Breast epithelium (tissue), 4 donors: ENCODE results near the gene POU5F1. TPM values are rescaled to one million over a fixed set of nuclear protein-coding genes. Genes with fewer than 3 reads are reported as not detected.
"Not testable (repeated sequence)": the region's sequence is repeated elsewhere in the genome, so short reads cannot be mapped to it uniquely, and the experiment has no call there.

Experiments used
- DNase-seq, 2 donors: peaks; one replicate each; pipeline ENCODE4 v3.0.0-alpha.2; 2019; ENCODE audit warnings: low spot score in 2 of 2
- H3K27ac ChIP-seq, 2 donors: fragments of 200-600 bp; sonication (generic) in 1 of 2; one replicate each; pipeline ENCODE4 v1.5.1; 2016 to 2019; ENCODE audit warnings: mild to moderate bottlenecking in 1 of 2
- H3K27me3 ChIP-seq, 2 donors: fragments of 200-600 bp; sonication (generic) in 1 of 2; one replicate each; pipeline versions ENCODE4 v1.5.1 to v1.6.0; 2017 to 2019; ENCODE audit warnings: control low read depth in 1 of 2, mild to moderate bottlenecking in 1 of 2
- H3K36me3 ChIP-seq: fragments of 200-600 bp; one replicate; pipeline ENCODE4 v1.5.1; 2019
- H3K4me1 ChIP-seq, 2 donors: fragments of 200-600 bp; sonication (generic); one replicate each; pipeline ENCODE4 v1.5.1; 2016 to 2019; ENCODE audit warnings: control low read depth in 1 of 2
- H3K4me3 ChIP-seq, 3 donors: fragments of 200-600 bp; sonication (generic); 1 replicate in 2 of 3; 2 replicates in 1 of 3; pipeline ENCODE4 v1.5.1; 2016 to 2019; ENCODE audit warnings: mild to moderate bottlenecking in 3 of 3, moderate library complexity in 2 of 3
- H3K9me3 ChIP-seq, 2 donors: fragments of 200-600 bp; sonication (generic) in 1 of 2; one replicate each; pipeline ENCODE4 v1.5.1; 2016 to 2019; ENCODE audit warnings: control low read depth in 1 of 2
- POLR2A ChIP-seq: fragments of 450-650 bp; IDR thresholded peaks from one replicate; pipeline ENCODE4 v1.6.1; 2016; ENCODE audit warnings: antibody characterized with exemption, mild to moderate bottlenecking, moderate library complexity
- POLR2AphosphoS5 ChIP-seq, 3 donors: sonication (generic); formaldehyde crosslinking; IDR thresholded peaks; one replicate each; pipeline ENCODE4 v1.6.1; 2017; ENCODE audit warnings: antibody characterized with exemption in 3 of 3
- intact Hi-C: fragments of 100-400 bp; cut with DNase I; formaldehyde crosslinking; loops from one replicate; pipeline ENCODE4 v1.15.1; 2023; ENCODE audit warnings: low total_unique reads
- total RNA-seq, 3 donors: library from RNA; depleted of rRNA; stranded (reverse); fragments of >200 nt; gene quantifications; one replicate each; pipeline ENCODE4 v1.1.0, GENCODE V29; 2016
- TF ChIP-seq, protein P1 (sequence below), 3 donors: fragments of 450-650 bp; IDR thresholded peaks; one replicate each; pipeline ENCODE4 v1.5.1; 2016 to 2017; ENCODE audit warnings: antibody characterized with exemption in 3 of 3, mild to moderate bottlenecking in 3 of 3, moderate library complexity in 3 of 3

POU5F1 gene
- 1 to 10 TPM in 1 of 3 donors, under 1 TPM in 2; 0.64 to 4.5 (median 0.98) TPM for total RNA-seq

DNA sequence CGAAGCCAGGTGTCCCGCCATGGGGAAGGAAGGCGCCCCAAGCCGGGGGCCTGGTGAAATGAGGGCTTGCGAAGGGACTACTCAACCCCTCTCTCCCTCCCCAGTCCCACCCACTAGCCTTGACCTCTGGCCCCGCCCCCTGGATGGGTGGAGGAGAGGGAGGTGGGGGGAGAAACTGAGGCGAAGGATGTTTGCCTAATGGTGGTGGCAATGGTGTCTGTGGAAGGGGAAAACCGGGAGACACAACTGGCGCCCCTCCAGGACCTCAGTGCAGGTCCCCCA, at the start of gene POU5F1:
TSS of gene POU5F1 (minus strand) at position 83 of the 282 bp plus-strand sequence. CDS start at position 21, 62 bp downstream.
- Histone ChIP-seq H3K27ac (no peak within 1 kb of the TSS), H3K4me3 (no peak within 1 kb of the TSS)

DNA sequence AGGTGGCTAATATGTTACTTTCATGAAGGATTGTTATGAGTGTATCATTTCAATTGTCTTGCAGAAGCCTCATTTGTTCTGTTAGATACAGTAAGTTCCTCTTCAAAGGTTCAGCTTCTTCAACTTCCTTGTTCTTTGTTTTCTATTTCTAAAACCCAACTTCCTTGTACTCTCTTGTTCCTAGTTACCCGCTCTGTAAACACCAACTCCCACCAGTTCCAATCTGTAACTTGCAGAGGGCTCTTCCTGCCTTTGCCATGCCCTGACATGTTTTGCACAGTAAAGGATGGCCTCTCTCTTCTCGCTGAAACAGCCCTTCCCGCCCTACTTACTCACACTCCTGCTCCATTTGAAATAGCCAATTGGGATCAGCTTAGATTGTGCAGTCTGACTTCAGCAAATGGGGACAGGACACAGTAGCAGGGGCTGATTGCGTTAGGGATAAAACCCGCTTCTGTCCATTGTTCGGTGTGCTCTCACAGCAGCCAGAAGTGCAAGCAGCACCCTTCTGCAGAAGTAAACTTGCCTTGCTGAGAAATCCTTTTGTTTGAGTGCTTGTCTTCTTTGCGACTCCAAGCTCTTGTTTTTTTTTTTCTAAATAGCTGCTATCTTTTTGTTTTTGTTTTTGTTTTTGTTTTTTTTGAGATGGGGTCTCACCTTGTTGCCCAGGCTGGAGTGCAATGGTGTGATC, 45.9 kb upstream of the POU5F1 start:
- Histone ChIP-seq H3K27me3 (no peaks in the 10 kb centered on the region), H3K27ac (peak overlapping the region in 1 of 2 donors; percentile 12), H3K36me3 (no peaks in the 10 kb centered on the region), H3K4me1 (no peaks in the 10 kb centered on the region), H3K9me3 (peaks cover 7 to 13% of the 10 kb centered on the region in 2 donors), H3K4me3 (no peak overlapping the region)
- no peak for TF ChIP-seq POLR2AphosphoS5 (IDR thresholded peaks at IDR 0.05)
- TF ChIP-seq POLR2A: no peak
- TF ChIP-seq, protein P1, sequence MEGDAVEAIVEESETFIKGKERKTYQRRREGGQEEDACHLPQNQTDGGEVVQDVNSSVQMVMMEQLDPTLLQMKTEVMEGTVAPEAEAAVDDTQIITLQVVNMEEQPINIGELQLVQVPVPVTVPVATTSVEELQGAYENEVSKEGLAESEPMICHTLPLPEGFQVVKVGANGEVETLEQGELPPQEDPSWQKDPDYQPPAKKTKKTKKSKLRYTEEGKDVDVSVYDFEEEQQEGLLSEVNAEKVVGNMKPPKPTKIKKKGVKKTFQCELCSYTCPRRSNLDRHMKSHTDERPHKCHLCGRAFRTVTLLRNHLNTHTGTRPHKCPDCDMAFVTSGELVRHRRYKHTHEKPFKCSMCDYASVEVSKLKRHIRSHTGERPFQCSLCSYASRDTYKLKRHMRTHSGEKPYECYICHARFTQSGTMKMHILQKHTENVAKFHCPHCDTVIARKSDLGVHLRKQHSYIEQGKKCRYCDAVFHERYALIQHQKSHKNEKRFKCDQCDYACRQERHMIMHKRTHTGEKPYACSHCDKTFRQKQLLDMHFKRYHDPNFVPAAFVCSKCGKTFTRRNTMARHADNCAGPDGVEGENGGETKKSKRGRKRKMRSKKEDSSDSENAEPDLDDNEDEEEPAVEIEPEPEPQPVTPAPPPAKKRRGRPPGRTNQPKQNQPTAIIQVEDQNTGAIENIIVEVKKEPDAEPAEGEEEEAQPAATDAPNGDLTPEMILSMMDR (IDR thresholded peaks at IDR 0.05): no peak
- intact Hi-C loops: no loop called here
- DNase-seq: no peak

More for the DNA sequence above, at the start of gene POU5F1:
- Histone ChIP-seq H3K36me3 (no peaks in the 10 kb centered on the region), H3K4me1 (no peaks in the 10 kb centered on the region), H3K9me3 (no peaks in the 10 kb centered on the region), H3K27me3 (no peaks in the 10 kb centered on the region)
- intact Hi-C loops: no loop called here
- TF ChIP-seq POLR2AphosphoS5 (IDR thresholded peaks at IDR 0.05) (no peak), POLR2A (no peak)
- TF ChIP-seq, protein P1 (IDR thresholded peaks at IDR 0.05): no peak
- DNase-seq: no peak

DNA sequence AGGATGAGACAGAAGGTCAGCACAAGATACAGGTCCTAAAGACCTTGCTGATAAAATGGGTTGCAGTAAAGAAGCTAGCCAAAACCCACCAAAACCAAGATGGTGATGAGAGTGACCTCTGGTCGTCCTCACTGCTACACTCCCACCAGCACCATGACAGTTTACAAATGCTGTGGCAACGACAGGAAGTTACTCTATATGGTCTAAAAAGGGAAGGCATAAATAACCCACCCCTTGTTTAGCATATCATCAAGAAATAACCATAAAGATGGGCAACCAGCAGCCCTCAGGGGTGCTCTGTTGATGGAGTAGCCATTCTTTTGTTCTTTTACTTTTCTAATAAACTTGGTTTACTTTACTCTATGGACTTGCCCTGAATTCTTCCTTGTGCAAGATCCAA, 44.7 kb upstream of the POU5F1 start:
- H3K27me3 ChIP-seq, H3K4me3 ChIP-seq, H3K36me3 ChIP-seq, H3K27ac ChIP-seq, H3K4me1 ChIP-seq, intact Hi-C loops, DNase-seq: not testable (repeated sequence)
- peaks cover 7 to 13% of the 10 kb centered on the region in 2 donors for H3K9me3 ChIP-seq

DNA sequence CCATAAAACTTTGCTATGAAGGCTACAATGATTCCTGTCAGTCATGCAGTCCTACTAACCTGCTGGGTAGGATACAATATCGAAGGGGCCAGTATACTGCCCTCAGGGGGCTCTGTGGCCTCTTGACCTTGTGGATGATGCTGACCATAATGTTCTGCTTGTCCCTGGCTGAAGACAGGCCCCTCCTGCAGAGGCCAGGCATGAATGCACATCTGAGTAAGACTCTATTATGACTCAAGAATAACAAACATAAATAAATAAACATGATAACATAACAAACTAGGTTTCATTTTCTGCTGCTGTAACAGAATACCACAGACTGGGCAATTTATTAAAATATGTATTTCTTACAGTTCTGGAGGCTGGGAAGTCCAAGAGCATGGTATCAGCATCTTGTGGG, 44.0 kb upstream of the POU5F1 start:
- no peak for DNase-seq
- no peaks in the 10 kb centered on the region for H3K36me3 ChIP-seq
- TF ChIP-seq POLR2A: no peak
- no peak for TF ChIP-seq POLR2AphosphoS5 (IDR thresholded peaks at IDR 0.05)
- TF ChIP-seq, protein P1 (IDR thresholded peaks at IDR 0.05): no peak
- H3K27me3 ChIP-seq: no peaks in the 10 kb centered on the region
- H3K4me1 ChIP-seq: peaks cover 0 to under 1% of the 10 kb centered on the region in 2 donors
- peaks cover 7 to 13% of the 10 kb centered on the region in 2 donors for H3K9me3 ChIP-seq
- intact Hi-C loops: no loop called here
- no peak overlapping the region for H3K4me3 ChIP-seq
- H3K27ac ChIP-seq: no peak overlapping the region

DNA sequence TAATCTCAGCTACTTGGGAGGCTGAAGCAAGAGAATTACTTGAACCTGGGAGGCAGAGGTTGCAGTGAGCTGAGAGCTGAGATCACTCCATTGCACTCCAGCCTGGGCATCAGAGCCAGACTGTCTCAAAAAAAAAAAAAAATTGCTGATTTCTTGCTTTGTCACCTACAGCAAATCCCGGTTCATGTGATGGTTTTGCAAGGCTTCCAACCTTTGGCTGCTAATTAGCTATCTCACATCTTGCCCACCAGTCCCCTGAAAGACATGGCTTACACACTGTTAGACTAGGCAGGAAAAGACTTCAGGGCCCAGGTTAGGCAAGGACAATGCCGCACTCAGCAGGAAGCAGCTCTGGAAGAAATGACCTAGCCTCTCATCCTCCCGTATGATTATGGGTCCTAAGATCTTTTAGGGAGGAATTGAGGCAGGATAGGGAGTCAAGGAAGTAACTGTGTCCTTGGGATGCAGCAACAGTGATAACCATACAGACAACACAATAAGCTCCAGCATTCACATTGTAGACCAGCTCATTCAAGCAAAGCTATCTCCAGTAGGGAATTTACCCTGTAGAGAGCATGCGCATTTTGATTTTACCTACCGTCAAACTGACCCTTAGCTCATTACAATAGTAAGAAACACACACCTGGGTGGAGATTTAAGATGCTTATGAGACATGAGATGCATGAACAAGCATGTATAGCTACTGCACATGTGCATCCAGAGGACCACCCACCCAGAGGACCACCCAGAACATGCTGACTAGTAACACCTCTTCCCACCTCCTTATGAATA, 40.5 kb upstream of the POU5F1 start:
- no peak overlapping the region for H3K27ac ChIP-seq
- H3K4me1 ChIP-seq: peaks cover 0 to 9% of the 10 kb centered on the region in 2 donors
- no peaks in the 10 kb centered on the region for H3K27me3 ChIP-seq
- H3K36me3 ChIP-seq: no peaks in the 10 kb centered on the region
- TF ChIP-seq, protein P1 (IDR thresholded peaks at IDR 0.05): no peak
- TF ChIP-seq POLR2AphosphoS5 (IDR thresholded peaks at IDR 0.05): no peak
- no peak for TF ChIP-seq POLR2A
- intact Hi-C loops: no loop called here
- no peaks in the 10 kb centered on the region for H3K9me3 ChIP-seq
- DNase-seq: no peak
- no peak overlapping the region for H3K4me3 ChIP-seq
